Ishikawa (cell line): ENCODE data around the gene TRIM2.

Experiments
- CEBPB ChIP-seq: IDR thresholded peaks from 2 replicates; pipeline ENCODE4 v1.6.1; 2012
- CREB1 ChIP-seq: IDR thresholded peaks from 2 replicates; pipeline ENCODE4 v1.6.1; 2012; ENCODE audit warnings: low read depth
- EGR1 ChIP-seq: IDR thresholded peaks from 2 replicates; pipeline ENCODE4 v1.6.1; 2012
- EP300 ChIP-seq: IDR thresholded peaks from 2 replicates; pipeline ENCODE4 v1.6.1; 2012; ENCODE audit warnings: borderline replicate concordance
- FOXM1 ChIP-seq: IDR thresholded peaks from 2 replicates; pipeline ENCODE4 v1.6.1; 2012; ENCODE audit warnings: low read depth, borderline replicate concordance
- NFIC ChIP-seq: IDR thresholded peaks from 2 replicates; pipeline ENCODE4 v1.6.1; 2012
- RAD21 ChIP-seq: IDR thresholded peaks from 2 replicates; pipeline ENCODE4 v1.6.1; 2012; ENCODE audit warnings: low read depth
- REST ChIP-seq: IDR thresholded peaks from 2 replicates; pipeline ENCODE4 v1.6.1; 2012; ENCODE audit warnings: low read depth, mild to moderate bottlenecking
- TAF1 ChIP-seq: IDR thresholded peaks from 2 replicates; pipeline ENCODE4 v1.6.1; 2012; ENCODE audit warnings: low read depth, mild to moderate bottlenecking
- TCF12 ChIP-seq: IDR thresholded peaks from 2 replicates; pipeline ENCODE4 v1.6.1; 2012; ENCODE audit warnings: low read depth
- TEAD4 ChIP-seq: IDR thresholded peaks from 2 replicates; pipeline ENCODE4 v1.6.1; 2012
- USF1 ChIP-seq: IDR thresholded peaks from 2 replicates; pipeline ENCODE4 v1.6.1; 2012
- YY1 ChIP-seq: IDR thresholded peaks from 2 replicates; pipeline ENCODE4 v1.6.1; 2012; ENCODE audit warnings: low read depth
- ZBTB7A ChIP-seq: IDR thresholded peaks from 2 replicates; pipeline ENCODE4 v1.6.1; 2012; ENCODE audit warnings: low read depth
- TF ChIP-seq, protein P1 (sequence below): IDR thresholded peaks from 2 replicates; pipeline ENCODE4 v1.6.1; 2012

TRIM2 gene

DNA sequence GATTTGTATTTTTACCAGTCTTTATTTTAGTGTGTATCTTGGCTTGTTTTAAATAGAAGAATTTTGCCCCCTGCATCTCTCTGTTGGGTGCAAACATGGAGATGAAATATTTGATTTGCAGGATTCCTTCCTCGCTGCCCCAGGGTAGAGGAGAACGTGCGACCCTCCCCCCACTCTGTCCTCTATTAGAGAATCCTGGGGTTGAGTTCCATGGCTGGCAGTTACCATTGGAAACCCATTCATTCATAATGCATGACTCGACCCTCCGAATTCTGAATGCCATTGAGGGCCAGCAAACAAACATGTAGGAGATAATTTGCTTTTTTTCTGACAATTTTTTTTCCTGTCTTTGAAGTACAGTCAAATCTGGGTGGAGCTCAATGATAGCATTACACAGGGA is 53.7 kb downstream of the TRIM2 start:
- TF ChIP-seq USF1 (no peak), TCF12 (no peak), EGR1 (no peak), REST (no peak), CEBPB (no peak), YY1 (no peak), TEAD4 (no peak), CREB1 (no peak)
- TF ChIP-seq, protein P1, sequence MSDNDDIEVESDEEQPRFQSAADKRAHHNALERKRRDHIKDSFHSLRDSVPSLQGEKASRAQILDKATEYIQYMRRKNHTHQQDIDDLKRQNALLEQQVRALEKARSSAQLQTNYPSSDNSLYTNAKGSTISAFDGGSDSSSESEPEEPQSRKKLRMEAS, result no peak

GRCh38 chr4:153258750-153259149 is 54.5 kb downstream of the TRIM2 start:
- no peak for TF ChIP-seq REST
- no peak for TF ChIP-seq FOXM1
- no peak for TF ChIP-seq USF1
- TF ChIP-seq EP300, result no peak
- TF ChIP-seq ZBTB7A, result no peak
- no peak for TF ChIP-seq CREB1
- TF ChIP-seq YY1, result no peak
- TF ChIP-seq TEAD4, result no peak
- TF ChIP-seq EGR1, result no peak
- no peak for TF ChIP-seq TAF1
- TF ChIP-seq RAD21, result no peak
- TF ChIP-seq TCF12, result no peak
- no peak for TF ChIP-seq CEBPB
- TF ChIP-seq, protein P1, result no peak
- TF ChIP-seq NFIC, result no peak

- no peak for TF ChIP-seq NFIC
- no peak for TF ChIP-seq EP300
- TF ChIP-seq YY1, result no peak
- no peak for TF ChIP-seq ZBTB7A
- TF ChIP-seq USF1, result no peak
- no peak for TF ChIP-seq TEAD4
- TF ChIP-seq CREB1, result no peak
- no peak for TF ChIP-seq REST
Measured at GRCh38 chr4:153259661-153260060, 55.4 kb downstream of the TRIM2 start.

GRCh38 chr4:153260132-153260531 is 55.9 kb downstream of the TRIM2 start:
- TF ChIP-seq EGR1 (no peak), TEAD4 (0 out of 2 replicates have a peak, but pooled peaks have one; percentile 9)

GRCh38 chr4:153260553-153261300 is 56.5 kb downstream of the TRIM2 start:
- TF ChIP-seq NFIC (no peak), TCF12 (no peak), YY1 (no peak), EGR1 (no peak), REST (no peak), TEAD4 (no peak), FOXM1 (no peak)
- TF ChIP-seq, protein P1, result no peak
